Progenitor cell of endocrine pancreas (in vitro differentiated cells): ENCODE measurements around the gene DCLRE1A. TPM values are rescaled to one million over a fixed set of nuclear protein-coding genes. Genes with fewer than 3 reads are reported as not detected.

Experiments
- DNase-seq: peaks from one replicate; pipeline ENCODE4 v3.0.0; 2021; ENCODE audit warnings: low spot score; ENCODE audit not compliant: unreplicated experiment
- H3K27ac Mint-ChIP-seq: 2 replicates; pipeline ENCODE4 v1.8.0; 2021; ENCODE audit warnings: mild to moderate bottlenecking, moderate library complexity, mixed read lengths
- H3K27me3 Mint-ChIP-seq: 2 replicates; pipeline ENCODE4 v1.8.0; 2021; ENCODE audit warnings: mixed read lengths
- H3K36me3 Mint-ChIP-seq: 2 replicates; pipeline ENCODE4 v1.8.0; 2022; ENCODE audit warnings: mixed read lengths; ENCODE audit not compliant: insufficient read depth
- H3K4me1 Mint-ChIP-seq: 2 replicates; pipeline ENCODE4 v1.8.0; 2021; ENCODE audit warnings: low read depth, mixed read lengths
- H3K4me3 Mint-ChIP-seq: 2 replicates; pipeline ENCODE4 v1.8.0; 2021; ENCODE audit warnings: low read depth, mild to moderate bottlenecking, moderate library complexity, mixed read lengths
- H3K9me3 Mint-ChIP-seq: 2 replicates; pipeline ENCODE4 v1.8.0; 2021; ENCODE audit warnings: low read depth, mixed read lengths
- CTCF ChIP-seq: fragments of 200-600 bp; sonication (generic); IDR thresholded peaks from one replicate; pipeline ENCODE4 v1.5.0; 2021; ENCODE audit warnings: antibody characterized with exemption, mild to moderate bottlenecking; ENCODE audit not compliant: unreplicated experiment
- long read RNA-seq: library from polyadenylated mRNA; unstranded; transcript quantifications from one replicate; pipeline ENCODE4 v2.0.0, GENCODE V29; 2020
- total RNA-seq: library from RNA; stranded (reverse); gene quantifications from 2 replicates; pipeline ENCODE4 v1.2.1, GENCODE V29; 2021

DCLRE1A gene
- 9.8 and 11.1 TPM in 2 replicates for total RNA-seq
- long read RNA-seq, full-length matches to known transcripts = 5 of 27 reads
- long read RNA-seq, partial matches to known transcripts = 18 of 27 reads
- long read RNA-seq, other reads (novel, unspliced or antisense) = 4 of 27 reads

GRCh38 chr10:113854013-113854760 lies at the start of gene DCLRE1A, which contains the start of gene NHLRC2:
Gene DCLRE1A (minus strand): TSS chr10:113854082. CDS start chr10:113853182, 900 bp downstream.
Gene NHLRC2 (plus strand): TSS chr10:113854661. CDS start chr10:113854873, 212 bp downstream.
- peak within 1 kb of the TSS; percentile 100 for H3K27ac Mint-ChIP-seq

GRCh38 chr10:113899952-113900598 lies 46.2 kb upstream of the DCLRE1A start:
- no peak for DNase-seq
- Mint-ChIP-seq H3K9me3 (no peaks in the 10 kb centered on the region), H3K4me1 (peaks cover 2% of the 10 kb centered on the region), H3K36me3 (peaks cover 29% of the 10 kb centered on the region), H3K27me3 (no peaks in the 10 kb centered on the region), H3K4me3 (no peak overlapping the region), H3K27ac (no peak overlapping the region)
- no peak for TF ChIP-seq CTCF

More at GRCh38 chr10:113854013-113854760, at the start of gene DCLRE1A, which contains the start of gene NHLRC2:
- peak; percentile 42 for DNase-seq
- H3K27me3 Mint-ChIP-seq = no peaks in the 10 kb centered on the region
- H3K9me3 Mint-ChIP-seq = no peaks in the 10 kb centered on the region
- TF ChIP-seq CTCF = no peak
- H3K4me3 Mint-ChIP-seq = peak within 1 kb of the TSS; percentile 99
- peaks cover 27% of the 10 kb centered on the region for H3K4me1 Mint-ChIP-seq
- peaks cover 8% of the 10 kb centered on the region for H3K36me3 Mint-ChIP-seq

- no peak for DNase-seq
- no peak for TF ChIP-seq CTCF
- no peak overlapping the region for H3K4me3 Mint-ChIP-seq
- H3K27ac Mint-ChIP-seq = no peak overlapping the region
- no peaks in the 10 kb centered on the region for H3K9me3 Mint-ChIP-seq
- H3K4me1 Mint-ChIP-seq = peaks cover 17% of the 10 kb centered on the region
- H3K27me3 Mint-ChIP-seq = no peaks in the 10 kb centered on the region
- peaks cover 23% of the 10 kb centered on the region for H3K36me3 Mint-ChIP-seq
Measured at GRCh38 chr10:113897693-113898618, 44.1 kb upstream of the DCLRE1A start.

- Mint-ChIP-seq H3K9me3 (no peaks in the 10 kb centered on the region), H3K4me1 (peaks cover 16% of the 10 kb centered on the region), H3K36me3 (peaks cover 17% of the 10 kb centered on the region), H3K27ac (no peak overlapping the region), H3K27me3 (no peaks in the 10 kb centered on the region), H3K4me3 (no peak overlapping the region)
- TF ChIP-seq CTCF = no peak
- DNase-seq = no peak
Measured at GRCh38 chr10:113895018-113895417, 41.1 kb upstream of the DCLRE1A start.
